IMR-90 (cell line): Measurements from ENCODE around the gene SPPL2C. TPM values are rescaled to one million over a fixed set of nuclear protein-coding genes. Genes with fewer than 3 reads are reported as not detected.

ENCODE experiments used
- ATAC-seq: fragments of 200-7000 bp; cut with Tn5 transposase; 2 replicates; pipeline ENCODE4 v1.9.1; 2020; ENCODE audit warnings: low read depth, mild to moderate bottlenecking, moderate library complexity
- BruUV-seq: library from RNA; stranded (reverse); fragments of 400-500 nt; replicated peaks from 2 replicates; lab custom pipeline; 2021; lab: Mats Ljungman, UMichigan
- CTCF ChIA-PET: fragments of 300-600 bp; formaldehyde crosslinking; extraction: SDS; loops from one replicate; lab custom pipeline; 2021; ENCODE audit warnings: antibody characterized with exemption; lab: Yijun Ruan, JAX
- POLR2A ChIA-PET: fragments of 300-600 bp; sonication (Branson Sonifier 250); formaldehyde crosslinking; loops from one replicate; lab custom pipeline; 2022; ENCODE audit warnings: antibody characterized with exemption; ENCODE audit not compliant: unreplicated experiment; lab: Charles Lee
- DNase-seq: peaks from one replicate; pipeline ENCODE4 v3.0.0; 2013
- H2AFZ ChIP-seq: replicated peaks from 2 replicates; pipeline ENCODE3; 2013; ENCODE audit warnings: low read length, mild to moderate bottlenecking; ENCODE audit not compliant: poor library complexity
- H2AK5ac ChIP-seq: 2 replicates; pipeline ENCODE4 v1.6.1; 2013; ENCODE audit warnings: low read depth, low read length, inconsistent platforms
- H2AK9ac ChIP-seq: replicated peaks from 2 replicates; pipeline ENCODE3; 2013; ENCODE audit warnings: mild to moderate bottlenecking, low read depth, low read length, moderate library complexity; ENCODE audit not compliant: poor library complexity
- H2BK120ac ChIP-seq: 2 replicates; pipeline ENCODE4 v1.6.1; 2013; ENCODE audit warnings: low read depth, low read length, inconsistent platforms
- H2BK15ac ChIP-seq: 3 replicates; pipeline ENCODE4 v1.6.1; 2013; ENCODE audit warnings: low read depth, low read length, inconsistent platforms
- H2BK20ac ChIP-seq: 2 replicates; pipeline ENCODE4 v1.6.1; 2013; ENCODE audit warnings: low read depth, mild to moderate bottlenecking, inconsistent platforms, low read length, moderate library complexity
- H2BK5ac ChIP-seq: 2 replicates; pipeline ENCODE4 v1.6.1; 2013; ENCODE audit warnings: mild to moderate bottlenecking, low read depth, low read length, inconsistent platforms; ENCODE audit not compliant: poor library complexity, severe bottlenecking
- H3K14ac ChIP-seq: replicated peaks from 2 replicates; pipeline ENCODE4 v1.6.1; 2013; ENCODE audit warnings: low read depth, low read length, inconsistent platforms
- H3K18ac ChIP-seq: 2 replicates; pipeline ENCODE4 v1.6.1; 2013; ENCODE audit warnings: low read depth, low read length, control low read depth
- H3K23ac ChIP-seq: 2 replicates; pipeline ENCODE4 v1.6.1; 2013; ENCODE audit warnings: low read depth, low read length, inconsistent platforms
- H3K27ac ChIP-seq: 2 replicates; pipeline ENCODE4 v1.5.1; 2013; ENCODE audit warnings: mild to moderate bottlenecking, control low read depth, low read length; ENCODE audit not compliant: insufficient read depth
- H3K27me3 ChIP-seq: 2 replicates; pipeline ENCODE4 v1.6.1; 2013; ENCODE audit warnings: low read length; ENCODE audit not compliant: control insufficient read depth, insufficient read depth
- H3K36me3 ChIP-seq: 2 replicates; pipeline ENCODE4 v1.6.1; 2013; ENCODE audit warnings: low read length, mixed read lengths; ENCODE audit not compliant: control insufficient read depth, insufficient read depth
- H3K4ac ChIP-seq: 2 replicates; pipeline ENCODE4 v1.6.1; 2013; ENCODE audit warnings: low read depth, low read length, inconsistent platforms
- H3K4me1 ChIP-seq: 2 replicates; pipeline ENCODE4 v1.6.1; 2013; ENCODE audit warnings: low read length, mixed read lengths; ENCODE audit not compliant: control insufficient read depth, insufficient read depth
- H3K4me2 ChIP-seq: 2 replicates; pipeline ENCODE4 v1.6.1; 2013; ENCODE audit warnings: low read depth, mild to moderate bottlenecking, control low read depth, low read length, moderate library complexity
- H3K4me3 ChIP-seq: 2 replicates; pipeline ENCODE4 v1.5.1; 2013; ENCODE audit warnings: low read depth, mild to moderate bottlenecking, control low read depth, low read length, moderate library complexity; ENCODE audit not compliant: insufficient read depth
- H3K56ac ChIP-seq: 2 replicates; pipeline ENCODE4 v1.6.1; 2013; ENCODE audit warnings: low read length, inconsistent platforms; ENCODE audit not compliant: insufficient read depth; ENCODE audit errors: extremely low read depth
- H3K79me1 ChIP-seq, 2 experiments: 2 replicates each; pipeline ENCODE4 v1.6.1; 2013; ENCODE audit warnings: low read length in 2 of 2, inconsistent platforms in 1 of 2, low read depth in 1 of 2
- H3K9ac ChIP-seq: 2 replicates; pipeline ENCODE4 v1.6.1; 2013; ENCODE audit warnings: low read depth, low read length, control low read depth
- H3K9me1 ChIP-seq: 2 replicates; pipeline ENCODE4 v1.6.1; 2013; ENCODE audit warnings: low read length, inconsistent platforms; ENCODE audit not compliant: insufficient read depth
- H3K9me3 ChIP-seq: 2 replicates; pipeline ENCODE4 v1.6.1; 2013; ENCODE audit warnings: low read length; ENCODE audit not compliant: control insufficient read depth, insufficient read depth
- H4K20me1 ChIP-seq: 2 replicates; pipeline ENCODE4 v1.6.1; 2013; ENCODE audit warnings: low read length, inconsistent platforms; ENCODE audit not compliant: insufficient read depth
- H4K5ac ChIP-seq: 2 replicates; pipeline ENCODE4 v1.6.1; 2013; ENCODE audit warnings: mild to moderate bottlenecking, low read depth, low read length, control low read depth
- H4K8ac ChIP-seq, 2 experiments: 2 replicates each; pipeline ENCODE4 v1.6.1; 2013; ENCODE audit warnings: low read depth in 2 of 2, low read length in 2 of 2, control low read depth in 1 of 2, inconsistent platforms in 1 of 2
- H4K91ac ChIP-seq: 2 replicates; pipeline ENCODE4 v1.6.1; 2013; ENCODE audit warnings: low read depth, low read length, inconsistent platforms; ENCODE audit not compliant: insufficient read depth
- CTCF ChIP-seq: conservative IDR thresholded peaks from 2 replicates; pipeline ENCODE4 v1.5.1; 2012; ENCODE audit warnings: mild to moderate bottlenecking, low read depth, low read length, improper control_type of control experiment
- SMC3 ChIP-seq: fragments of 150-350 bp; IDR thresholded peaks from 2 replicates; pipeline ENCODE4 v1.6.1; 2016; ENCODE audit warnings: low read depth, mild to moderate bottlenecking, antibody characterized with exemption, low read length, moderate library complexity
- USF2 ChIP-seq: fragments of 150-350 bp; IDR thresholded peaks from 2 replicates; pipeline ENCODE4 v1.6.1; 2017; ENCODE audit warnings: mild to moderate bottlenecking, antibody characterized with exemption, low read length, low read depth
- WGBS, 2 experiments: methylation state at CpG; one replicate each; pipeline versions ENCODE4 v1.1.5 to v1.1.7; 2013; ENCODE audit warnings: missing lambda C conversion rate in 2 of 2; ENCODE audit not compliant: insufficient read length in 1 of 2; ENCODE audit errors: extremely low coverage in 2 of 2; 5-methylcytosine and 5-hydroxymethylcytosine counted together
- dilution Hi-C: fragments of 300-500 bp; cut with HindIII; formaldehyde crosslinking; loops from one replicate; pipeline ENCODE4 v1.14.3; 2018; ENCODE audit warnings: low sequenced_read_pairs; ENCODE audit not compliant: unreplicated experiment
- in situ Hi-C: fragments of 300-500 bp; cut with MboI; formaldehyde crosslinking; loops from 3 replicates; pipeline ENCODE4 v1.14.3; 2019; ENCODE audit warnings: low sequenced_read_pairs, inconsistent platforms, mixed read lengths
- intact Hi-C: fragments of 100-400 bp; cut with micrococcal nuclease; formaldehyde crosslinking; loops from 2 replicates; pipeline ENCODE4 v1.10.0; 2022
- polyA plus RNA-seq, 3 experiments: library from polyadenylated mRNA; depleted of rRNA; stranded (reverse); fragments of >200 nt; gene quantifications; 2 replicates each; pipeline ENCODE4 v1.2.3, GENCODE V29; 2012; ENCODE audit warnings: low replicate concordance in 1 of 3
- total RNA-seq: library from RNA; depleted of rRNA; stranded (reverse); fragments of >200 nt; gene quantifications from 2 replicates; pipeline ENCODE4 v1.2.3, GENCODE V29; 2012
- TF ChIP-seq, protein P1 (sequence below): fragments of 150-350 bp; IDR thresholded peaks from 2 replicates; pipeline ENCODE4 v1.6.1; 2016; ENCODE audit warnings: low read depth, mild to moderate bottlenecking, low read length, moderate library complexity, borderline replicate concordance

Gene SPPL2C
- total and polyA plus RNA-seq, 2 of the 4 experiments (the other 2 are of a cell fraction) = not detected

- in situ Hi-C loops = loop anchor here (25.0 kb wide), 1 partner anchor 434 kb away; no protein-coding TSS in a partner anchor
- H4K91ac ChIP-seq = no peak overlapping the region
- POLR2A ChIA-PET = no interaction called here
- no peak overlapping the region for H2BK20ac ChIP-seq
- no peak overlapping the region for H3K4ac ChIP-seq
- no peak overlapping the region for H4K8ac ChIP-seq
- intact Hi-C loops = no loop called here
- H2BK5ac ChIP-seq = no peak overlapping the region
- H3K27ac ChIP-seq = no peak overlapping the region
- no peak for TF ChIP-seq CTCF
- TF ChIP-seq, protein P1, sequence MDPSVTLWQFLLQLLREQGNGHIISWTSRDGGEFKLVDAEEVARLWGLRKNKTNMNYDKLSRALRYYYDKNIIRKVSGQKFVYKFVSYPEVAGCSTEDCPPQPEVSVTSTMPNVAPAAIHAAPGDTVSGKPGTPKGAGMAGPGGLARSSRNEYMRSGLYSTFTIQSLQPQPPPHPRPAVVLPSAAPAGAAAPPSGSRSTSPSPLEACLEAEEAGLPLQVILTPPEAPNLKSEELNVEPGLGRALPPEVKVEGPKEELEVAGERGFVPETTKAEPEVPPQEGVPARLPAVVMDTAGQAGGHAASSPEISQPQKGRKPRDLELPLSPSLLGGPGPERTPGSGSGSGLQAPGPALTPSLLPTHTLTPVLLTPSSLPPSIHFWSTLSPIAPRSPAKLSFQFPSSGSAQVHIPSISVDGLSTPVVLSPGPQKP = no peak
- TF ChIP-seq USF2 = no peak
- TF ChIP-seq SMC3 = no peak
- no peaks in the 10 kb centered on the region for H4K20me1 ChIP-seq
- H3K14ac ChIP-seq = no peak overlapping the region
- ATAC-seq (no peak), DNase-seq (no peak)
- no peak overlapping the region for H2AFZ ChIP-seq
- no peak overlapping the region for H3K4me3 ChIP-seq
- H3K4me1 ChIP-seq = no peaks in the 10 kb centered on the region
- no peak overlapping the region for H3K56ac ChIP-seq
- H2BK15ac ChIP-seq = no peak overlapping the region
- no peaks in the 10 kb centered on the region for H3K9me1 ChIP-seq
- CTCF ChIA-PET = no interaction called here
- H3K27me3 ChIP-seq = peaks cover 9% of the 10 kb centered on the region
- no peaks in the 10 kb centered on the region for H3K9me3 ChIP-seq
- no peak overlapping the region for H3K23ac ChIP-seq
- H3K79me1 ChIP-seq = no peaks in the 10 kb centered on the region
- no TSS peak for BruUV-seq
- no peak overlapping the region for H3K4me2 ChIP-seq
- H2BK120ac ChIP-seq = no peak overlapping the region
- no peak overlapping the region for H2AK9ac ChIP-seq
- no peak overlapping the region for H3K9ac ChIP-seq
- H3K36me3 ChIP-seq = no peaks in the 10 kb centered on the region
- no peak overlapping the region for H4K5ac ChIP-seq
- no peak overlapping the region for H2AK5ac ChIP-seq
- dilution Hi-C loops = no loop called here
- 46% methylated on average over 3 of the region's 9 CpGs; no CpG with 5 or more reads in 1 of the 2 experiments for WGBS, 2 experiments
- no peak overlapping the region for H3K18ac ChIP-seq
Observed at GRCh38 chr17:45846646-45847045, 2.0 kb downstream of the SPPL2C start.
